DMS153 (cell line): ENCODE data around the gene VWA3B.
"Not testable (repeated sequence)": the region's sequence is repeated elsewhere in the genome, so short reads cannot be mapped to it uniquely, and the experiment has no call there.

Source experiments
- DNase-seq: peaks from one replicate; lab custom pipeline; 2025; lab: John Stamatoyannopoulos, UW

VWA3B gene

GRCh38 chr2:98086491-98087446 is at the start of gene VWA3B:
TSS of gene VWA3B (plus strand) at chr2:98087167. CDS start at chr2:98093093, 5,926 bp downstream.
- DNase-seq: peak; percentile 36

GRCh38 chr2:98037206-98037605 is 49.8 kb upstream of the VWA3B start:
- no peak for DNase-seq

GRCh38 chr2:98037666-98038336 is 49.2 kb upstream of the VWA3B start:
- no peak for DNase-seq

GRCh38 chr2:98039085-98039756 is 47.7 kb upstream of the VWA3B start:
- DNase-seq: no peak

GRCh38 chr2:98040331-98040939 is 46.5 kb upstream of the VWA3B start:
- DNase-seq: no peak

- no peak for DNase-seq
These were observed 43.9 kb upstream of the VWA3B start for GRCh38 chr2:98043101-98043500.

- not testable (repeated sequence) for DNase-seq
These were observed 42.2 kb upstream of the VWA3B start for GRCh38 chr2:98044730-98045129.

GRCh38 chr2:98050070-98050469 is 36.9 kb upstream of the VWA3B start:
- DNase-seq: no peak

GRCh38 chr2:98058191-98058975 is 28.6 kb upstream of the VWA3B start:
- no peak for DNase-seq

- no peak for DNase-seq
These were observed 26.7 kb upstream of the VWA3B start for GRCh38 chr2:98060277-98060676.

- DNase-seq: no peak
These were observed 23.6 kb upstream of the VWA3B start for GRCh38 chr2:98063291-98063854.

- no peak for DNase-seq
These were observed 21.2 kb upstream of the VWA3B start for GRCh38 chr2:98065808-98066207.

GRCh38 chr2:98067160-98067559 is 19.8 kb upstream of the VWA3B start:
- no peak for DNase-seq

GRCh38 chr2:98070081-98070480 is 16.9 kb upstream of the VWA3B start:
- no peak for DNase-seq

- DNase-seq: no peak
These were observed 14.5 kb upstream of the VWA3B start for GRCh38 chr2:98072442-98072841.

- DNase-seq: no peak
These were observed 8.3 kb upstream of the VWA3B start for GRCh38 chr2:98078701-98079100.

- no peak for DNase-seq
These were observed 2.7 kb upstream of the VWA3B start for GRCh38 chr2:98084151-98084868.

GRCh38 chr2:98084869-98085238 is 2.1 kb upstream of the VWA3B start:
- DNase-seq: peak; percentile 64

- DNase-seq: no peak
These were observed 1.3 kb upstream of the VWA3B start for GRCh38 chr2:98085649-98086048.

- no peak for DNase-seq
These were observed 567 bp downstream of the VWA3B start for GRCh38 chr2:98087447-98088020.
